ENCODE data around the gene MAGED2. TPM values are rescaled to one million over a fixed set of nuclear protein-coding genes. Genes with fewer than 3 reads are reported as not detected.
"Not testable (repeated sequence)": the region's sequence is repeated elsewhere in the genome, so short reads cannot be mapped to it uniquely, and the experiment has no call there.

The MAGED2 gene
- total RNA-seq, 5 donors from 2014 or later (not counting 1 experiment from before 2014, with no cell fraction given): 64.5 to 99.3 (median 91.8) TPM

GRCh38 chrX:54825716-54826438 is 18.3 kb downstream of the MAGED2 start:
- POLR2A ChIA-PET: no interaction called here
- Mint-ChIP-seq H3K9me3 (no peaks in the 10 kb centered on the region), H3K4me3 (no peak overlapping the region), H3K4me1 (peaks cover 0 to 6% (median 0%) of the 10 kb centered on the region in 3 donors), H3K27ac (no peak overlapping the region), H3K36me3 (no peaks in the 10 kb centered on the region), H3K27me3 (peaks cover 0 to 15% of the 10 kb centered on the region in 2 donors)
- H3K4me1 ChIP-seq (ENCODE audit: control insufficient read depth in 1 of 2, extremely low read depth in 1 of 2, insufficient read depth in 2 of 2, low read length in 2 of 2): no peaks in the 10 kb centered on the region
- CTCF ChIA-PET: no interaction called here
- no peaks in the 10 kb centered on the region for H3K9me3 ChIP-seq
- ATAC-seq (replicated peaks in 1 of 4): peak in 2 of 4 experiments; percentile 60 to 61
- no peak overlapping the region for H3K4me3 ChIP-seq (ENCODE audit: control insufficient read depth in 1 of 2, extremely low read depth in 1 of 2, low read length in 1 of 2)
- H3K27me3 ChIP-seq (replicated peaks in 1 of 2; ENCODE audit: control insufficient read depth in 2 of 2, extremely low read depth in 1 of 2, insufficient read depth in 2 of 2, low read length in 1 of 2): no peaks in the 10 kb centered on the region
- peak in 15 of 35 experiments; percentile 3 to 45 (median 22) for DNase-seq
- 91% methylated on average over 4 of the region's 8 CpGs for WGBS (ENCODE audit: insufficient coverage)
- H3K27ac ChIP-seq (ENCODE audit: low read length): no peak overlapping the region
- H3K36me3 ChIP-seq (ENCODE audit: control insufficient read depth in 2 of 2, extremely low read depth in 1 of 2, insufficient read depth in 1 of 2, low read length in 1 of 2): no peaks in the 10 kb centered on the region

GRCh38 chrX:54826598-54826997 is 19.1 kb downstream of the MAGED2 start:
- Histone ChIP-seq H3K4me1 (ENCODE audit: control insufficient read depth in 1 of 2, extremely low read depth in 1 of 2, insufficient read depth in 2 of 2, low read length in 2 of 2) (no peaks in the 10 kb centered on the region), H3K4me3 (ENCODE audit: control insufficient read depth in 1 of 2, extremely low read depth in 1 of 2, low read length in 1 of 2) (no peak overlapping the region), H3K27me3 (replicated peaks in 1 of 2; ENCODE audit: control insufficient read depth in 2 of 2, extremely low read depth in 1 of 2, insufficient read depth in 2 of 2, low read length in 1 of 2) (no peaks in the 10 kb centered on the region), H3K36me3 (ENCODE audit: control insufficient read depth in 2 of 2, extremely low read depth in 1 of 2, insufficient read depth in 1 of 2, low read length in 1 of 2) (no peaks in the 10 kb centered on the region), H3K27ac (ENCODE audit: low read length) (no peak overlapping the region), H3K9me3 (no peaks in the 10 kb centered on the region)
- Mint-ChIP-seq H3K27ac (no peak overlapping the region), H3K9me3 (no peaks in the 10 kb centered on the region), H3K27me3 (peaks cover 0 to 15% of the 10 kb centered on the region in 2 donors), H3K4me3 (no peak overlapping the region), H3K4me1 (peaks cover 0 to 6% (median 0%) of the 10 kb centered on the region in 3 donors), H3K36me3 (no peaks in the 10 kb centered on the region)
- ChIA-PET POLR2A (no interaction called here), CTCF (no interaction called here)
- ATAC-seq (replicated peaks in 1 of 4) (no peak), DNase-seq (no peak)
- WGBS (ENCODE audit: insufficient coverage): no CpG with 5 or more reads among the region's 4 CpGs

GRCh38 chrX:54838583-54838982 is 31.0 kb downstream of the MAGED2 start:
- Mint-ChIP-seq H3K4me3 (no peak overlapping the region), H3K27ac (no peak overlapping the region), H3K36me3 (no peaks in the 10 kb centered on the region), H3K27me3 (peaks cover 18 to 44% of the 10 kb centered on the region in 2 donors), H3K9me3 (no peaks in the 10 kb centered on the region), H3K4me1 (no peaks in the 10 kb centered on the region)
- H3K27me3 ChIP-seq (replicated peaks in 1 of 2; ENCODE audit: control insufficient read depth in 2 of 2, extremely low read depth in 1 of 2, insufficient read depth in 2 of 2, low read length in 1 of 2): peaks cover 0 to 2% of the 10 kb centered on the region in 2 experiments
- no peak overlapping the region for H3K4me3 ChIP-seq (ENCODE audit: control insufficient read depth in 1 of 2, extremely low read depth in 1 of 2, low read length in 1 of 2)
- H3K27ac ChIP-seq (ENCODE audit: low read length): no peak overlapping the region
- ATAC-seq (replicated peaks in 1 of 4): no peak
- H3K36me3 ChIP-seq (ENCODE audit: control insufficient read depth in 2 of 2, extremely low read depth in 1 of 2, insufficient read depth in 1 of 2, low read length in 1 of 2): no peaks in the 10 kb centered on the region
- ChIA-PET CTCF (no interaction called here), POLR2A (no interaction called here)
- no peak for DNase-seq
- H3K9me3 ChIP-seq: no peaks in the 10 kb centered on the region
- H3K4me1 ChIP-seq (ENCODE audit: control insufficient read depth in 1 of 2, extremely low read depth in 1 of 2, insufficient read depth in 2 of 2, low read length in 2 of 2): no peaks in the 10 kb centered on the region
- 75% methylated on average over 2 of the region's 3 CpGs for WGBS (ENCODE audit: insufficient coverage)

GRCh38 chrX:54841184-54841874 is 33.8 kb downstream of the MAGED2 start:
- H3K4me1 Mint-ChIP-seq; POLR2A ChIA-PET; H3K9me3 ChIP-seq; H3K4me3 ChIP-seq (ENCODE audit: control insufficient read depth in 1 of 2, extremely low read depth in 1 of 2, low read length in 1 of 2); H3K27me3 ChIP-seq (replicated peaks in 1 of 2; ENCODE audit: control insufficient read depth in 2 of 2, extremely low read depth in 1 of 2, insufficient read depth in 2 of 2, low read length in 1 of 2); H3K4me3 Mint-ChIP-seq; H3K27ac Mint-ChIP-seq; H3K36me3 ChIP-seq (ENCODE audit: control insufficient read depth in 2 of 2, extremely low read depth in 1 of 2, insufficient read depth in 1 of 2, low read length in 1 of 2); H3K9me3 Mint-ChIP-seq; DNase-seq; H3K27ac ChIP-seq (ENCODE audit: low read length); H3K36me3 Mint-ChIP-seq; ATAC-seq (replicated peaks in 1 of 4); CTCF ChIA-PET; H3K4me1 ChIP-seq (ENCODE audit: control insufficient read depth in 1 of 2, extremely low read depth in 1 of 2, insufficient read depth in 2 of 2, low read length in 2 of 2): not testable (repeated sequence)
- WGBS (ENCODE audit: insufficient coverage): no CpG with 5 or more reads among the region's 3 CpGs
- H3K27me3 Mint-ChIP-seq: peaks cover 14 to 46% of the 10 kb centered on the region in 2 donors

GRCh38 chrX:54842607-54843006 is 35.1 kb downstream of the MAGED2 start:
- DNase-seq (no peak), ATAC-seq (replicated peaks in 1 of 4) (no peak)
- H3K4me1 ChIP-seq (ENCODE audit: control insufficient read depth in 1 of 2, extremely low read depth in 1 of 2, insufficient read depth in 2 of 2, low read length in 2 of 2): no peaks in the 10 kb centered on the region
- H3K27ac ChIP-seq (ENCODE audit: low read length): no peak overlapping the region
- Mint-ChIP-seq H3K27ac (no peak overlapping the region), H3K36me3 (no peaks in the 10 kb centered on the region), H3K4me1 (no peaks in the 10 kb centered on the region), H3K9me3 (peaks cover 0 to 3% (median 0%) of the 10 kb centered on the region in 3 donors), H3K27me3 (peaks cover 8 to 37% of the 10 kb centered on the region in 2 donors), H3K4me3 (no peak overlapping the region)
- ChIA-PET CTCF (no interaction called here), POLR2A (no interaction called here)
- H3K4me3 ChIP-seq (ENCODE audit: control insufficient read depth in 1 of 2, extremely low read depth in 1 of 2, low read length in 1 of 2): no peak overlapping the region
- H3K9me3 ChIP-seq: no peaks in the 10 kb centered on the region
- H3K27me3 ChIP-seq (replicated peaks in 1 of 2; ENCODE audit: control insufficient read depth in 2 of 2, extremely low read depth in 1 of 2, insufficient read depth in 2 of 2, low read length in 1 of 2): peaks cover 0 to 2% of the 10 kb centered on the region in 2 experiments
- no peaks in the 10 kb centered on the region for H3K36me3 ChIP-seq (ENCODE audit: control insufficient read depth in 2 of 2, extremely low read depth in 1 of 2, insufficient read depth in 1 of 2, low read length in 1 of 2)
- WGBS (ENCODE audit: insufficient coverage): no CpG with 5 or more reads among the region's 1 CpG

GRCh38 chrX:54843050-54843449 is 35.5 kb downstream of the MAGED2 start:
- no peak for ATAC-seq (replicated peaks in 1 of 4)
- peaks cover 5 to 32% of the 10 kb centered on the region in 2 donors for H3K27me3 Mint-ChIP-seq
- POLR2A ChIA-PET: no interaction called here

More at GRCh38 chrX:54843050-54843449, 35.5 kb downstream of the MAGED2 start:
- Histone ChIP-seq H3K27ac (ENCODE audit: low read length) (no peak overlapping the region), H3K36me3 (ENCODE audit: control insufficient read depth in 2 of 2, extremely low read depth in 1 of 2, insufficient read depth in 1 of 2, low read length in 1 of 2) (no peaks in the 10 kb centered on the region), H3K4me1 (ENCODE audit: control insufficient read depth in 1 of 2, extremely low read depth in 1 of 2, insufficient read depth in 2 of 2, low read length in 2 of 2) (no peaks in the 10 kb centered on the region), H3K4me3 (ENCODE audit: control insufficient read depth in 1 of 2, extremely low read depth in 1 of 2, low read length in 1 of 2) (no peak overlapping the region), H3K9me3 (no peaks in the 10 kb centered on the region), H3K27me3 (replicated peaks in 1 of 2; ENCODE audit: control insufficient read depth in 2 of 2, extremely low read depth in 1 of 2, insufficient read depth in 2 of 2, low read length in 1 of 2) (peaks cover 0 to 2% of the 10 kb centered on the region in 2 experiments)
- Mint-ChIP-seq H3K4me3 (no peak overlapping the region), H3K4me1 (no peaks in the 10 kb centered on the region), H3K27ac (no peak overlapping the region), H3K36me3 (no peaks in the 10 kb centered on the region), H3K9me3 (peaks cover 0 to 3% (median 0%) of the 10 kb centered on the region in 3 donors)
- WGBS (ENCODE audit: insufficient coverage): no CpG with 5 or more reads among the region's 2 CpGs
- DNase-seq: no peak
- CTCF ChIA-PET: no interaction called here
